GM12873 (cell line): ENCODE results near the gene SERPINH1.

ENCODE experiments used
- CTCF ChIP-seq: IDR thresholded peaks from 2 replicates; pipeline ENCODE4 v1.5.1; 2012; ENCODE audit warnings: low read depth, mild to moderate bottlenecking, moderate library complexity, low read length, control low read depth; ENCODE audit not compliant: insufficient read depth; ENCODE audit errors: missing control alignments

Gene SERPINH1

GRCh38 chr11:75589933-75590332, 27.9 kb downstream of the SERPINH1 start:
- no peak for TF ChIP-seq CTCF

GRCh38 chr11:75591371-75591770, 29.3 kb downstream of the SERPINH1 start:
- no peak for TF ChIP-seq CTCF

- no peak for TF ChIP-seq CTCF
Measured at GRCh38 chr11:75591966-75592365, 29.9 kb downstream of the SERPINH1 start.

GRCh38 chr11:75592715-75593114, 30.7 kb downstream of the SERPINH1 start:
- no peak for TF ChIP-seq CTCF

GRCh38 chr11:75593286-75593915, 31.3 kb downstream of the SERPINH1 start:
- TF ChIP-seq CTCF: no peak

GRCh38 chr11:75594211-75594610, 32.2 kb downstream of the SERPINH1 start:
- no peak for TF ChIP-seq CTCF

- no peak for TF ChIP-seq CTCF
Measured at GRCh38 chr11:75595429-75595828, 33.4 kb downstream of the SERPINH1 start.

- TF ChIP-seq CTCF: no peak
Measured at GRCh38 chr11:75596914-75597313, 34.9 kb downstream of the SERPINH1 start.
